GM19467 (cell line): ENCODE data around the gene MBOAT7.

Source experiments
- ATAC-seq: cut with Tn5 transposase; IDR thresholded peaks from one replicate; pipeline ENCODE4 v1.9.1; 2021; ENCODE audit warnings: mild to moderate bottlenecking, moderate library complexity; ENCODE audit not compliant: unreplicated experiment

The MBOAT7 gene

GRCh38 chr19:54145541-54146158 is 43.7 kb downstream of the MBOAT7 start:
- no peak for ATAC-seq

GRCh38 chr19:54142166-54142780 is 47.1 kb downstream of the MBOAT7 start:
- ATAC-seq, result no peak

GRCh38 chr19:54141356-54141755 is 48.0 kb downstream of the MBOAT7 start:
- ATAC-seq, result no peak

GRCh38 chr19:54138489-54139256 is 50.7 kb downstream of the MBOAT7 start:
- ATAC-seq, result no peak

- no peak for ATAC-seq
Measured at GRCh38 chr19:54137699-54138488, 51.5 kb downstream of the MBOAT7 start, which contains the start of gene CNOT3. CNOT3 (plus strand) TSS chr19:54137762; CDS start chr19:54142979, 5,217 bp downstream.

GRCh38 chr19:54136864-54137698 is 52.3 kb downstream of the MBOAT7 start:
- ATAC-seq, result peak; percentile 74

GRCh38 chr19:54136086-54136863 is 53.1 kb downstream of the MBOAT7 start:
- no peak for ATAC-seq

- no peak for ATAC-seq
Measured at GRCh38 chr19:54133957-54134590, 55.3 kb downstream of the MBOAT7 start.

- ATAC-seq, result no peak
Measured at GRCh38 chr19:54133312-54133956, 55.9 kb downstream of the MBOAT7 start.

GRCh38 chr19:54129617-54129996 is 59.8 kb downstream of the MBOAT7 start:
- no peak for ATAC-seq

GRCh38 chr19:54128796-54129616 is 60.4 kb downstream of the MBOAT7 start:
- no peak for ATAC-seq

- no peak for ATAC-seq
Measured at GRCh38 chr19:54128441-54128725, 61.0 kb downstream of the MBOAT7 start.

GRCh38 chr19:54127688-54128440 is 61.5 kb downstream of the MBOAT7 start:
- ATAC-seq, result no peak

GRCh38 chr19:54125713-54126112 is 63.7 kb downstream of the MBOAT7 start:
- ATAC-seq, result no peak

GRCh38 chr19:54124393-54124792 is 65.0 kb downstream of the MBOAT7 start:
- ATAC-seq, result no peak

GRCh38 chr19:54123682-54124081 is 65.7 kb downstream of the MBOAT7 start:
- no peak for ATAC-seq
